K562 (cell line): ENCODE results near the gene KLHL35. TPM values are rescaled to one million over a fixed set of nuclear protein-coding genes. Genes with fewer than 3 reads are reported as not detected.
A peak's percentile ranks its signal among the peaks of the same experiment; 100 is the strongest.

ENCODE experiments used
- BHLHE40 ChIP-seq: IDR thresholded peaks from 2 replicates; pipeline ENCODE4 v1.6.1; 2011; ENCODE audit warnings: low read length, improper control_type of control experiment
- CBX5 ChIP-seq: IDR thresholded peaks from 2 replicates; pipeline ENCODE4 v1.6.1; 2014; ENCODE audit warnings: low read depth, borderline replicate concordance
- MAZ ChIP-seq, 2 experiments: fragments of 450-650 bp in 1 of 2; sonication (generic) in 1 of 2; formaldehyde crosslinking; IDR thresholded peaks in 1 of 2; conservative IDR thresholded peaks in 1 of 2; 2 replicates each; pipeline versions ENCODE4 v1.4.0 to v1.5.0; 2020; ENCODE audit warnings: mild to moderate bottlenecking in 1 of 2, missing genetic modification reagents in 1 of 2
- NRF1 ChIP-seq, 2 experiments: fragments of 450-650 bp; IDR thresholded peaks in 1 of 2; conservative IDR thresholded peaks in 1 of 2; 2 replicates each; pipeline ENCODE4 v1.6.1; 2014; ENCODE audit warnings: mild to moderate bottlenecking in 2 of 2
- REST ChIP-seq, 2 experiments: fragments of 450-650 bp; formaldehyde crosslinking in 1 of 2; IDR thresholded peaks; 2 replicates each; pipeline versions ENCODE4 v1.4.0 to v1.6.1; 2014 to 2020; ENCODE audit warnings: mild to moderate bottlenecking in 2 of 2, borderline replicate concordance in 1 of 2, low read depth in 1 of 2
- SMAD1 ChIP-seq: fragments of 150-350 bp; IDR thresholded peaks from 2 replicates; pipeline ENCODE4 v1.6.1; 2014; ENCODE audit warnings: low read length, low read depth; ENCODE audit not compliant: partially characterized antibody
- ZNF584 ChIP-seq: fragments of 200-800 bp; sonication (Bioruptor generic); IDR thresholded peaks from 2 replicates; pipeline ENCODE4 v1.6.1; 2016; ENCODE audit warnings: low read depth, mild to moderate bottlenecking, missing genetic modification characterization, missing compliant biosample characterization
- polyA plus RNA-seq, 8 experiments: library from polyadenylated mRNA; depleted of rRNA in 4 of 8; stranded (reverse) in 5 of 8; unstranded in 3 of 8; fragments of >200 nt; fragmentation: Nextera tagmentation in 2 of 8; fragmentation: Illumina TruSeq in 1 of 8; extraction: Ambion mirVana in 2 of 8; extraction: Trizol in 1 of 8; gene quantifications; 2 replicates each; pipeline versions ENCODE4 v1.2.1 to v1.2.3, GENCODE V29; 2011 to 2014; ENCODE audit warnings: inconsistent platforms in 1 of 8, missing spikeins in 1 of 8
- total RNA-seq, 7 experiments: library from RNA; depleted of rRNA in 6 of 7; stranded (reverse); fragments of >200 nt in 6 of 7; fragmentation: Illumina TruSeq in 2 of 7; extraction: Trizol in 2 of 7; gene quantifications; 2 replicates each; pipeline versions ENCODE4 v1.2.1 to v1.2.3, GENCODE V29; 2011 to 2021; ENCODE audit warnings: low replicate concordance in 1 of 7
- TF ChIP-seq, protein P1 (sequence below): IDR thresholded peaks from 2 replicates; pipeline ENCODE4 v1.6.1; 2011; ENCODE audit warnings: borderline replicate concordance, low read depth, mild to moderate bottlenecking, moderate library complexity, low read length; ENCODE audit not compliant: insufficient read depth, poor library complexity, severe bottlenecking
- TF ChIP-seq, protein P2 (sequence below): fragments of 250-450 bp; sonication (Bioruptor Pico); IDR thresholded peaks from 2 replicates; pipeline ENCODE4 v1.9.0; 2021; ENCODE audit warnings: mild to moderate bottlenecking, inconsistent platforms
- TF ChIP-seq, protein P3 (sequence below): sonication (generic); formaldehyde crosslinking; IDR thresholded peaks from 2 replicates; pipeline ENCODE4 v1.8.0; 2022; ENCODE audit warnings: missing genetic modification reagents, mild to moderate bottlenecking, moderate library complexity, borderline replicate concordance

KLHL35 gene
- total and polyA plus RNA-seq, 9 of the 15 experiments (the other 6 are each of a cell fraction or from before 2014, with no cell fraction given) = not detected

- peak; percentile 56; the same call in 1 of the 2 replicates for TF ChIP-seq REST (IDR thresholded peaks at IDR 0.05; ENCODE audit: borderline replicate concordance)
- TF ChIP-seq REST (CRISPR knock-in tag; IDR thresholded peaks at IDR 0.05; ENCODE audit: low read depth) = no peak
- TF ChIP-seq NRF1 (conservative IDR thresholded peaks at IDR 0.05 in 1 of 2, IDR thresholded peaks at IDR 0.05 in 1 of 2) = peak; percentile 25 to 41; a peak in 2 of 4 replicates
- TF ChIP-seq, protein P1, sequence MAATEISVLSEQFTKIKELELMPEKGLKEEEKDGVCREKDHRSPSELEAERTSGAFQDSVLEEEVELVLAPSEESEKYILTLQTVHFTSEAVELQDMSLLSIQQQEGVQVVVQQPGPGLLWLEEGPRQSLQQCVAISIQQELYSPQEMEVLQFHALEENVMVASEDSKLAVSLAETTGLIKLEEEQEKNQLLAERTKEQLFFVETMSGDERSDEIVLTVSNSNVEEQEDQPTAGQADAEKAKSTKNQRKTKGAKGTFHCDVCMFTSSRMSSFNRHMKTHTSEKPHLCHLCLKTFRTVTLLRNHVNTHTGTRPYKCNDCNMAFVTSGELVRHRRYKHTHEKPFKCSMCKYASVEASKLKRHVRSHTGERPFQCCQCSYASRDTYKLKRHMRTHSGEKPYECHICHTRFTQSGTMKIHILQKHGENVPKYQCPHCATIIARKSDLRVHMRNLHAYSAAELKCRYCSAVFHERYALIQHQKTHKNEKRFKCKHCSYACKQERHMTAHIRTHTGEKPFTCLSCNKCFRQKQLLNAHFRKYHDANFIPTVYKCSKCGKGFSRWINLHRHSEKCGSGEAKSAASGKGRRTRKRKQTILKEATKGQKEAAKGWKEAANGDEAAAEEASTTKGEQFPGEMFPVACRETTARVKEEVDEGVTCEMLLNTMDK = peak; percentile 87
- no peak for TF ChIP-seq ZNF584 (CRISPR knock-in tag)
- TF ChIP-seq, protein P2, sequence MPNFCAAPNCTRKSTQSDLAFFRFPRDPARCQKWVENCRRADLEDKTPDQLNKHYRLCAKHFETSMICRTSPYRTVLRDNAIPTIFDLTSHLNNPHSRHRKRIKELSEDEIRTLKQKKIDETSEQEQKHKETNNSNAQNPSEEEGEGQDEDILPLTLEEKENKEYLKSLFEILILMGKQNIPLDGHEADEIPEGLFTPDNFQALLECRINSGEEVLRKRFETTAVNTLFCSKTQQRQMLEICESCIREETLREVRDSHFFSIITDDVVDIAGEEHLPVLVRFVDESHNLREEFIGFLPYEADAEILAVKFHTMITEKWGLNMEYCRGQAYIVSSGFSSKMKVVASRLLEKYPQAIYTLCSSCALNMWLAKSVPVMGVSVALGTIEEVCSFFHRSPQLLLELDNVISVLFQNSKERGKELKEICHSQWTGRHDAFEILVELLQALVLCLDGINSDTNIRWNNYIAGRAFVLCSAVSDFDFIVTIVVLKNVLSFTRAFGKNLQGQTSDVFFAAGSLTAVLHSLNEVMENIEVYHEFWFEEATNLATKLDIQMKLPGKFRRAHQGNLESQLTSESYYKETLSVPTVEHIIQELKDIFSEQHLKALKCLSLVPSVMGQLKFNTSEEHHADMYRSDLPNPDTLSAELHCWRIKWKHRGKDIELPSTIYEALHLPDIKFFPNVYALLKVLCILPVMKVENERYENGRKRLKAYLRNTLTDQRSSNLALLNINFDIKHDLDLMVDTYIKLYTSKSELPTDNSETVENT (CRISPR knock-in tag) = no peak
- TF ChIP-seq, protein P3, sequence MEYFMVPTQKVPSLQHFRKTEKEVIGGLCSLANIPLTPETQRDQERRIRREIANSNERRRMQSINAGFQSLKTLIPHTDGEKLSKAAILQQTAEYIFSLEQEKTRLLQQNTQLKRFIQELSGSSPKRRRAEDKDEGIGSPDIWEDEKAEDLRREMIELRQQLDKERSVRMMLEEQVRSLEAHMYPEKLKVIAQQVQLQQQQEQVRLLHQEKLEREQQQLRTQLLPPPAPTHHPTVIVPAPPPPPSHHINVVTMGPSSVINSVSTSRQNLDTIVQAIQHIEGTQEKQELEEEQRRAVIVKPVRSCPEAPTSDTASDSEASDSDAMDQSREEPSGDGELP = peak; percentile 55; the same call in 1 of the 2 replicates
- TF ChIP-seq CBX5 = peak; percentile 52; the same call in 1 of the 2 replicates
- 0 out of 2 replicates have a peak, but pooled peaks have one; percentile 3 for TF ChIP-seq BHLHE40
- no peak for TF ChIP-seq SMAD1
- peak in 1 of 2 experiments; percentile 55; a peak in 1 of 4 replicates for TF ChIP-seq MAZ (CRISPR knock-in tag; conservative IDR thresholded peaks at IDR 0.05 in 1 of 2, IDR thresholded peaks at IDR 0.05 in 1 of 2)
Measured at GRCh38 chr11:75450826-75451821, 18.1 kb upstream of the KLHL35 start (continued).
